Dermis blood vessel endothelial cell (primary cell): ENCODE results near the gene PLA2G2A. TPM values are rescaled to one million over a fixed set of nuclear protein-coding genes. Genes with fewer than 3 reads are reported as not detected.
"Not testable (repeated sequence)": the region's sequence is repeated elsewhere in the genome, so short reads cannot be mapped to it uniquely, and the experiment has no call there.

Experiments used
- DNase-seq: peaks from one replicate; pipeline ENCODE4 v3.0.0; 2010
- total RNA-seq: library from RNA; depleted of rRNA; stranded (reverse); fragments of >200 nt; gene quantifications from 2 replicates; pipeline ENCODE4 v1.2.3, GENCODE V29; 2014

PLA2G2A gene
- total RNA-seq, 1 donor from 2014 or later: not detected

DNA sequence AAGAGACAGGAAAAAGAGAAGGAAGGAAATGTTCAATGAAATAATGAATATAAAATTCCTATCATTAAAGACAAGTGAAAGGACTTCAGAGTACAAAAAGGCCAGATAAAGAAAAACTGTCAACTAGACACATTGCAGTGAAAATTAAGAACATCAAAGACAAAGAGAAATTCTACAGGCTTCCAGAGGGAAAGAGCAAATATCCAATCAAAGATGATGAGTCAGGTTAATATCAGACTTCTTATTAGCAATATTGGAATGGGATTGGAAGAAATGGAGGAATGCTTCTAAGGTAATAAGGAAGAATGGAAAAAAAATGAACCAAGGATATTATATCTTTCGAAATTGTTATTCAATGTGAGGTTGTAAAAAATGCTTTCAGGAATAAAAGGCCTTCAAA lies 7.8 kb downstream of the PLA2G2A start:
- no peak for DNase-seq

DNA sequence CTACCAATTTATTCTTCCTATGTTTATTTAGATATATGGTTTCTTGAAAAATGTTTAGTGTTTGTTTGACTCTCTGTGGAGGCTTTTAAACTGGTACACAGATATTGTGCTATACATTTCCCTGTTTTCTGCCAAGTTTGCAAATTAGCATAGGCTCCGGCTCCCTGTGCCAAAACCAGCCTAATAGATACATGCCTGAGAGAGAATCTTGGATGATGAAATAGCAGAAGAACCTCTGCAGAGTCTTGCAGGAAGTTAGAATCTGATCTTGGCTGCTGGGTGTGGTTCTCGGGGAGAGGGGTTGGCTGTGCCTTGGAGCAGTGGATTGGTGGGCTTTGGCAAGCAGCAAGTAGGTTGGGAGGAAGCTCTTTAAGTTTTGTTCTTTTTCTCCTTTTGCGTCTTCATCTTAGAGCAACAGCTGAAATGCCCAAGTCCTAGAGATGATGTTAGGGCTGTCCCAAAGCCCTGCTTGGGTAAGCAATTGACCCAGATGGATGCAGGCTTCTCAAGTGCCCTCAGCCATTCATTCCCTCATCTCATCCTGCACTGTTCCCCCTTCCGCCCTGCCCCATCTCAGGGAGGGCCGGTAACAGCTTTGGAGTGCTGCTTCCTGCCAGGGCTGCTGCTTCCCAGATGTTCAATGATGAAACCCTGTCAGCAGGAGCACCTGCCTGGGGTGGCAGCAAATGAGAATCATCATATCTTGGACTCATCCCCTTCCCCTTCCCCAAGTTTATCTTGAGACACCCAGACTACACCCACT lies 9.3 kb downstream of the PLA2G2A start:
- DNase-seq: no peak

DNA sequence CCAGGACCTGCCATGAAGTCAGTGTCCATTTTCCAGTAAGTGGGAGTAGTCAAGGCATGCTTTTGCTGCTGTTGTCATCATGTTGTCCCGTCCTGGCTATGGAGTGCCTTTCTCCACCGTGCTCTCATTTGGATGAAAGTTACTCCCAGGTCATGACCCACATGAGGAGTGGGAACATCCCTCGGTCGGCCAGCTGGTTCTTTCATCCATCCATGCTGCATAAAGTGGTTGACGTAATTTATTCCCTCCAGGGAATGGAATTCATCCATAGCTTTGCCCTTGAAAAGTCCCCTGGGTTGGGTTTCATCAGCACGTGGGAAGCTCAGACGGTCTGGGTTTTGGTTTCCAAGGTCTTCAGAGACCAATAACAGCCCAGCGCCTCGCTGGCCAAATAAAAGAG lies 11.6 kb downstream of the PLA2G2A start:
- DNase-seq: no peak

DNA sequence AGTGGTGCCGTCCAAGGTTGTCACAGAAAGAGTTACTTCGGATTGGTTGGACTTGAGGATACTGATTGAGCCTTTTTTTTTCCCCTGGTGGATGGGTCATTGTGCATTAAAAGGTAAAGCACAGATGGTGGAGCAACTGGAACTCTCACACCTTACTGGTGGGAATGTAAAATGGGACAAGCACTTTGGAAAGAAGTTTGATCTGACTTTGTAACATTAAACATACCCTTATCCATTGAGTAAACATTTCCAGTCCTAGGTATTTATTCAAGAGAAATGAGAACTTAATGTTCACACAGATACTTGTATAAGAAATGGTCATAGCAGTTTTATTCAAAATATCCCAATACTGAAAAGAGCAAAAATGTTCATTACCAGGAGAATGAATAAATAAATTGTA lies 14.9 kb downstream of the PLA2G2A start:
- DNase-seq: no peak

GRCh38 chr1:19963636-19964035 lies 15.8 kb downstream of the PLA2G2A start:
- DNase-seq: no peak

GRCh38 chr1:19960591-19960990 lies 18.8 kb downstream of the PLA2G2A start:
- no peak for DNase-seq

GRCh38 chr1:19957779-19958178 lies 21.6 kb downstream of the PLA2G2A start:
- DNase-seq: no peak

- no peak for DNase-seq
These were observed 23.8 kb downstream of the PLA2G2A start for GRCh38 chr1:19955534-19956170.

DNA sequence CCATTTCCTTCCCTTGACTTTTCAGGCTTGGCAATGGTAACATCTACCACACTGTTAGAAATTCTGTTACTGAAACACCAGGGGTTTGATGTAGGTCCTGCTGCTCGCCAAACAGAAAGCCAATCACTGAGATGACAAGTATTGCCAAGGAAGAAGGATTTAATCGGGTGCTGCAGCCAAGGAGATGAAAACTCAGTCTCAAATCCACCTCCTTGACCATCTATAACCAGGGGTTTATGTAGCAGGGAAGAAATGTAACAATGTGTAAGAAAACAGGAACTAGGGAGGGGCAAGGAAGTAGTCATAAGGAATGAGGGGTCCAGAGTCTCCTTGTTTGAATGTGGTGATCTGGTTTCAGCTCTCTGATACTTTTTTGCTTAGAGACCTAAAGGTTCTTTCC lies 25.4 kb downstream of the PLA2G2A start:
- no peak for DNase-seq

GRCh38 chr1:19949016-19949415 lies 30.4 kb downstream of the PLA2G2A start:
- DNase-seq: peak; percentile 86

DNA sequence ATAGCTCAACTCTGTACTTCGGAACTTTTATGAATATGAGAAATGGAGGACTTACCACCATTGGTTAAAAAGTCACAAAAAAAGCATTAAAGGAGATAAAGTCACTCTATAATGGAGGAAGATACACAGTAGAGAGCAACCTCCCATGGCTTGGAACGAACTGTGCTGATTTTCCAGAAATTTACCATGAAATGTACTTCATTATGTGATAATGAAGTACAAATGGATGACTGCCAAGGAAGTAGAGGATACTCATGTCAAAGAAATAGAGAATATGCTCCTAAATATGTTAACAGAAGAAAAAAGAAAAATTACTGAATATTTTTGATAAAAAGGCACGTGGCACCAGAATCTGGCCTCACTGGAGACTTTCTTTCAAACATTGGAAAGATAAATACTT lies 32.4 kb downstream of the PLA2G2A start:
- no peak for DNase-seq

DNA sequence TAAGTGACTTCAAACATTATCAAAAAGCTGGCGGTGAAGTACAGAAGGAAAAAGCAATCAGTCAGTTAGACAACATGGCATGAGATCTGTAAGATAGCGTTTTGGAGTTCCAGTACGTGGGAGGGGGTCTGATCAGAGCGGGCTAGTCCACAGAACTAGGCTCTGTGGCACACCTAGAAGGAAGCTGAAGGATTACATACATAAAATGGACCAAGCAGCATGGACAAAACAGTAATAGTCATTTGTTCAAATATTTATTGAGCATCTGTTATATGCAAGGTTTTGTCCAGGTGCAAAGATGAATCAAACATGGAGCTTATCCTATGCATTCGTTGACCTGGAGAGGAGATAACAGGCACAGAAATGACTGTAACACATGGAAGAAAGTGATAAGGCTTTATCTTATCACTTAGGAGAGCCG lies 33.1 kb downstream of the PLA2G2A start:
- DNase-seq: no peak

- no peak for DNase-seq
These were observed 33.5 kb downstream of the PLA2G2A start for GRCh38 chr1:19945914-19946313.

DNA sequence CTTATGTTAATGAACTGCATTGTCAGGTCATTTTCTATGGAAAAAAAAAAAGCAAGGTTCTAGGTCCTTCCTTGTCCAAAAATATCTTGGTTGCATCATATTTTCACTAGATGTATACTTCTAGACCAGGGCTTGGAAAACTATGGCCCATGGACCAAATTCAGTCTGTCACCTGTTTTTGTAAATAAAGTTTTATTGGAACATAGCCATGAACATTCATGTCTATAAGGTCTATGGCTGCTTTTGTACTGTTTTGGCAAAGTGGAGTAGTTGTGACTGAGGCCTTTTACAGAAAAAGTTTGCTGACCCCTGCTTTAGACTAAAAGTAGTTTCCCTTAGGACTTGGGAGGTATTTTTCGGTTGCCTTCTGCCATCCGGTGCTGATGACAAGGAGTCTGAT lies 36.8 kb downstream of the PLA2G2A start:
- DNase-seq: no peak

- DNase-seq: no peak
These were observed 37.3 kb downstream of the PLA2G2A start for GRCh38 chr1:19942088-19942487.

DNA sequence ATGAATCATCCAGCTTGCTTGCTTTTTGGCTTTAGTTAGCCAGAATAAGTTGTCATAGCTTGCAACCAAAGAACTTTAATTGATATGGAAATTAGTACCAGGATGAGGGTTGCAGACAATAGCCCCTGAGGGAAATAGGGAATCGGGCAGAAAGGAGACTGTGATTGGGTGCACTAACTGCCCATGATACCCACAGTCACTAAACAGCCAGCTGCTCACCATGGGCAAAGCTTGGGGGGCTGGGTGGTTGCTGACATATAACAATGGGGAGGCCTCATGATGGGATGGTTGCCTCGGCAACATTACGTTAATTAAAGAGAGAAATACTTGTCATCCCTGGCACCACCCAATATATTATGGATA lies 38.2 kb downstream of the PLA2G2A start:
- DNase-seq: no peak

GRCh38 chr1:19940486-19941205 lies 38.8 kb downstream of the PLA2G2A start:
- DNase-seq: no peak

- no peak for DNase-seq
These were observed 40.9 kb downstream of the PLA2G2A start for GRCh38 chr1:19938472-19938871.

DNA sequence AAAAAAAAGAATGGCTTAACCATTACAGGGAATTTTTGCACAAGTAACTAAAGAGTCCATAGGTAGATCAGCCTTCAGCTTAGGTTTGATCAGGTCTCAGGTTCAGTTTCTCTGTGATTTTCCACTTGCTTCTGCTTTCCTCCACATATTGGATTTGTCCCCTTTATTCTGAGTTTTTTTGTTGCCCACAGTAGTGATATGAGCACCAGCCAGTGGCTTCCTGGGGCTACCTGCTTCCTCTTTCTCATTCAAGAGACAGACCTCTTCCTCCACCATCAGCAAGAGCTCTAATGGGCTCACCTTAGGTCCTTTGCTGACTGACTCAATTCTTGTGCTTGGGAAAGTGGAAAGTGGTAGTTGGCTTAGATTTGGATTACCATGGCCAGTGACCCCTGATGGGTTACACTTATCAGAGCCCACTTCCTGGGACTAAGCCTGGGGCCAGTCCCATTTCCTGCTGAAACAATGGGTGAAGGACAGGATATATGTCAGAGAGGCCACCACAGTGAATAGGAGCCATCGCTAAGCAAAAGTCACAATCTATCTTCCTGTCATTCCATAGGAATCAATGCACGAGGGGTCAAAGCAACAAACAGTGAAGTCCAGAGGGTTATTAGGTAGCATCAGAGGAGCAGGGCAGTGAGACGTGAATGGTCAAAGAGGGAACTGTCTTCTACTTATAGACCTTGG lies 43.2 kb downstream of the PLA2G2A start:
- DNase-seq: no peak

- no peak for DNase-seq
These were observed 45.1 kb downstream of the PLA2G2A start for GRCh38 chr1:19934336-19934735.

- DNase-seq: no peak
These were observed 46.6 kb downstream of the PLA2G2A start for GRCh38 chr1:19932866-19933265.

DNA sequence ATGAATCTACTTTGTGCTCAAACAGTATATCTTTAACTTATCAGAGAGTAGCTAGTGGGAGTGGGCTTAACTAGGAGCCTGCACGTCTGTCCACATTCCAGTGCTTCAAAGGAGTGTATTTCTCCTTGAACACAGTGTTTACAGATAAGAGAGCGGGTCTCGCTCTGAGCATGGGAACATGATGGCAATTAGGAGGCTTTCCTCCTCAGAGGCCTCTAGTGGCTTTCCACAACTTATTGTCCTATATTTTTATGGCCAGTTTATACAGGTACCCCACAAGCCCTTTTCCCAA lies 52.3 kb downstream of the PLA2G2A start:
- not testable (repeated sequence) for DNase-seq

DNA sequence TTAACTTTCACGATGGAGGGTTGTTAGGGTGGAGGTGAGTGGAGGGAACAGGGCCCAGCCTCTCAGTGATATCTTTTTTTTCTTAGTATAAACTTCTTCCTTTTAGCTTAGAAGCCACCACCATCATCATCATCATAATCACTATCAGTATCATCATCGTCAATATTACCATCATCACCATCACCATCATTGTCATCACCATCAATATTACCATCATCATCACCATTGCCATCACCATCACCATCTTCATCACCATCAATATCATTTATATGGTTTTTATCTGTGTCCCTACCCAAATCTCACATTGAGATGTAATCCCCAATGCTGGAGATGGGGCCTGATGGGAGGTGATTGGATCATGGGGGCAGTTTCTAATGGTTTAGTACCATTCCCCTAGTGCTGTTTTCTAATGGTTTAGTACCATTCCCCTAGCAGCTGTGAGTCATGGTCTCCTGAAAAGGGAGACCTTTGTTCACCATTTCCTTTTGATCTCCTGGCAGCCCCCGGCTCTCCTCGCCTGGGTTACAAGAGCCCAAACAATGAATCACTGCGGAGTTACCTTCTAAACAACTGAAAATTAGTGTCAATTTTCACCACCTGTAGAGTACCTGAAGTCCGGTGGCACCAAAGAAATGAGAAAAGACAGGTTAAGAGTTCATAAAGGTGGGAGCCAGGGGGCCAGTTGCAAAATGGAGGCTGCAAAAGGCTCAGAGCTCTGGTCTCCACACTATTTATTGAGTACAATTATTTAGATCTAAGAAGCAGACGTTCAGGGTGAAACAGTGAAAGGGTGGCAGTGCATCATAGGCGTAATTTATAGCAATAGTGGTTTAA lies 52.9 kb downstream of the PLA2G2A start:
- DNase-seq: peak; percentile 86
